ENCODE measurements around the gene PPM1L.

Gene PPM1L

DNA sequence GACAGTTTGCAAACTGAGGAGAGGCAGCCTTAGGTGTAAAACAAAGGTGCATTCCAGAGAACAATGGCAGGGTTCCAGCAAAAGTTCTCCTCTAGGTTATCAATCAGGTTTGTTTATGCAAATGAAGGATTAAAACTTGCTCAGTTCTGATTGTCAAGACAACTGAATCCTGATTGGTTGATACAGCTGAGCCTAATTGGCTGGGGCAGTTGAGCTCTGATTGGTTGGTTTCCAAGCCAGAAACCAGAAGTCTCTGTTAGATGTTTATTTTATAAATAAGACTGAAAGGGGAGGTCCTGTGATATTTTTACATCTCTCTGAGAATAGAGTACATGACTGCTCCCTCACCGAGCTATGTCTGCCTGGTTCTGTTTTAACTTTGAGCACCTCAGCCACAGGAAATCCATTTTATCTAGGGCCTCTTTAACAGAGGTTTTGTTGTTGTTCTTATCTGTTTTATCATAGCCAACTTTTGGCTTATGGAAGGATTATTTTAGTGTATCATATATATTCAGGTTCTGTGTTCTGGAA, 37.8 kb downstream of the PPM1L start:
- Histone ChIP-seq H3K27me3 (ENCODE audit: insufficient read depth, low read length) (no peaks in the 10 kb centered on the region), H3K36me3 (ENCODE audit: insufficient read depth, low read depth, low read length) (no peaks in the 10 kb centered on the region), H3K27ac (ENCODE audit: low read length) (no peak overlapping the region), H3K9ac (ENCODE audit: low read depth, low read length) (no peak overlapping the region), H3K4me3 (ENCODE audit: low read length) (no peak overlapping the region), H3K4me1 (ENCODE audit: insufficient read depth, low read length) (peaks cover 21% of the 10 kb centered on the region), H3K9me3 (ENCODE audit: insufficient read depth, low read depth, low read length) (no peaks in the 10 kb centered on the region)

DNA sequence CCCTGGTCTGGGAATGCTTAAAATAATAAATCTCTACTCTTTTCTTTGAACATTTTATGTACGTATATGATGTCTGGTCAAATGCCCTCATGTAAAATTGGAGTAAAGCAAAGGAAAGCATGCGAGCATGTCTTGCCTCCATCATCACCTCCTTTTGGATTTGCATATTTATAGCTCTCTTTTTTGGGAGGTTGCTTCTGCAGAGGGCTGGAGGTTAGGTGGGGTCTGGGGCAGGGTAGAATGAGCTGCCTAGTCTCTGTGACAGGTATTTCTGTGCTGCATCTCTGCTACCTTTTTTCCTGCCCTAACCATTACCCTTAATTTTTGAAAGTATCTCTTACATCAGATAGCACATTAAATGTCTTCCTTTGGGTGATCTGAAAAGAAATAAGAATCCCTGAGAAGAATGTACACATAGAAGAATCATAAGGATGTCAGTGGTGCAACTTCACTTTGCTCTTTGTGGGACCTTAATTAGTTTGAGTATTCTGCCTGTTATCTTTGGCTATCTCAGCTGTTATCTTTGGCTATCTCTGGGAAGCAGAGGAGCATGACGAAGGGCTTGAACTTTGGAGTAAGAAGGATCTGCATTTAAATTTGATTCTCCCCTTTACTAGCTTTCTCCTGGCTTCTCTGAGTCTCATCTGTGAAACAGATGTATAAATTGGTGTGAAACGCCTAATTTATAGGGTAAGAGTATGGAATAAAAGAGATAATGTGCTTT, 40.2 kb downstream of the PPM1L start:
- H3K4me3 ChIP-seq (ENCODE audit: low read length) = no peak overlapping the region
- no peaks in the 10 kb centered on the region for H3K9me3 ChIP-seq (ENCODE audit: insufficient read depth, low read depth, low read length)
- H3K9ac ChIP-seq (ENCODE audit: low read depth, low read length) = no peak overlapping the region
- H3K27ac ChIP-seq (ENCODE audit: low read length) = no peak overlapping the region
- no peaks in the 10 kb centered on the region for H3K36me3 ChIP-seq (ENCODE audit: insufficient read depth, low read depth, low read length)
- peaks cover 14% of the 10 kb centered on the region for H3K4me1 ChIP-seq (ENCODE audit: insufficient read depth, low read length)
- no peaks in the 10 kb centered on the region for H3K27me3 ChIP-seq (ENCODE audit: insufficient read depth, low read length)

DNA sequence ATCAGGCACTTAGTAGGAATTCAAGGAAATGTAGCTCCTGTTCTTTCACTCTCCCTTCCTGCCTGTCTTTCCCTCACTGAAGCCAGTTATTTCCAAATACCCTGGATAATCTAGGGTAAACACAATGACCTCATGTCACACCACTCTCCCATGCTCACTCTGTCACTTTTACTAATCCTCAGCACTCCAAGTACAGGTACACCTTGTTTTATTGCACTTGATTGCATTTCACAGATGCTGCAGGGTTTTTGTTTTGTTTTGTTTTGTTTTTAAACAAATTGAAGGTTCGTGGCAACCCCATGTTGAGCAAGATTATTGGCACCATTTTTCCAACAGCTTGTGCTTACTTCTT, 40.8 kb downstream of the PPM1L start:
- Histone ChIP-seq H3K9me3 (ENCODE audit: insufficient read depth, low read depth, low read length) (no peaks in the 10 kb centered on the region), H3K9ac (ENCODE audit: low read depth, low read length) (no peak overlapping the region), H3K27me3 (ENCODE audit: insufficient read depth, low read length) (no peaks in the 10 kb centered on the region), H3K4me3 (ENCODE audit: low read length) (no peak overlapping the region), H3K4me1 (ENCODE audit: insufficient read depth, low read length) (peaks cover 14% of the 10 kb centered on the region), H3K27ac (ENCODE audit: low read length) (no peak overlapping the region), H3K36me3 (ENCODE audit: insufficient read depth, low read depth, low read length) (no peaks in the 10 kb centered on the region)

DNA sequence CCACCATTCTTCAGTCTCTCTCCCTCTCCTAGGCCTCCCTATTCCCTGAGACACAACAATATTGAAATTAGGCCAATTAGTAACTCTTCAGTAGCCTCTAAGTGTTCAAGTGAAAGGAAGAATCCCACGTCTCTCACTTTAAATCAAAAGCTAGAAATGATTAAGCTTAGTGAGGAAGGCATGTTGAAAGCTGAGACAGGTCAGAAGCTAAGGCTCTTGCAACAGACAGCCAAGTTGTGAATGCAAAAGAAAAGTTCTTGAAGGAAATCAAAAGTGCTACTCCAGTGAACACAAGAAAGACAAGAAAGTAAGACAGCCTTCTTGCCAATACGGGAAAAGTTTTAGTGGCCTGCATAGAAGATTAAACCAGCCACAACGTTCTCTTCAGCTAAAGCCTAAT, 41.3 kb downstream of the PPM1L start:
- Histone ChIP-seq H3K36me3 (ENCODE audit: insufficient read depth, low read depth, low read length) (no peaks in the 10 kb centered on the region), H3K9ac (ENCODE audit: low read depth, low read length) (no peak overlapping the region), H3K4me1 (ENCODE audit: insufficient read depth, low read length) (peaks cover 14% of the 10 kb centered on the region), H3K9me3 (ENCODE audit: insufficient read depth, low read depth, low read length) (no peaks in the 10 kb centered on the region), H3K27ac (ENCODE audit: low read length) (no peak overlapping the region), H3K4me3 (ENCODE audit: low read length) (no peak overlapping the region), H3K27me3 (ENCODE audit: insufficient read depth, low read length) (no peaks in the 10 kb centered on the region)

DNA sequence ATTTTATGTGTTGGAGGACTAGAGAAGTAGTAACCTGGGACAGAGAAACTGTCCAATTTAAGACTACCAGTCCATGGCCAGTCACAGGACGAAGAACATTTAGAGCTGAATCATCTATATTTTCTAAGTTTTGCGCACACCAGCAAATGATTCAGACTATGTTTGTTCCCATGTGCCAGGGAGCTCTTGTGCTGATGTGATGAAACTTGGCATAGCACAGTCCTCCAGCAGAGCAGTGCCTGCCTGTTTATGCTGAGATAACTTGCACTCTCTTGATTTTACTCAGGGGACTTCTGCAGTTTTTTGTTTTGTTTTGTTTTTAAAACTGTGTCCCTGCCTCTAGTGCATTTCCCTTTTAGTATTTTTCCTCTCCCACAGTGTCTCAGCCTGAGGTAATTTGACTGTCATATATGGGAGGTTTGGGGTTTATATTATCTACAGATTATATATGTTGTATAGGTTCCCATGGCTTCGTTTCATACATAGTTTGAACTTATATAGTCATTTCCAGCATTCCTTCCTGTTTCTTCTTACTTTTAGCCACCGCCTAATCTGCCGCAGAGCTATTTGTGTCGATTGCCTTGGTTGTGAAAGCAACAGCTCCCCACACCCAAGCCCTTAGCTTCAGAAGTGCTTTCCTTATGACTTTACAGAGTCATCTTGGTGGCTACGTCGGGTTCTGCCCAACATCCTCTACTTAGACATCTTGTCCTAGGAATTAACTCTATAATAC, 45.5 kb downstream of the PPM1L start:
- Histone ChIP-seq H3K4me3 (ENCODE audit: low read length) (no peak overlapping the region), H3K4me1 (ENCODE audit: insufficient read depth, low read length) (peaks cover 7% of the 10 kb centered on the region; the same call in 1 of the 2 replicates), H3K36me3 (ENCODE audit: insufficient read depth, low read depth, low read length) (no peaks in the 10 kb centered on the region), H3K9me3 (ENCODE audit: insufficient read depth, low read depth, low read length) (no peaks in the 10 kb centered on the region), H3K27ac (ENCODE audit: low read length) (no peak overlapping the region), H3K9ac (ENCODE audit: low read depth, low read length) (no peak overlapping the region), H3K27me3 (ENCODE audit: insufficient read depth, low read length) (no peaks in the 10 kb centered on the region)

DNA sequence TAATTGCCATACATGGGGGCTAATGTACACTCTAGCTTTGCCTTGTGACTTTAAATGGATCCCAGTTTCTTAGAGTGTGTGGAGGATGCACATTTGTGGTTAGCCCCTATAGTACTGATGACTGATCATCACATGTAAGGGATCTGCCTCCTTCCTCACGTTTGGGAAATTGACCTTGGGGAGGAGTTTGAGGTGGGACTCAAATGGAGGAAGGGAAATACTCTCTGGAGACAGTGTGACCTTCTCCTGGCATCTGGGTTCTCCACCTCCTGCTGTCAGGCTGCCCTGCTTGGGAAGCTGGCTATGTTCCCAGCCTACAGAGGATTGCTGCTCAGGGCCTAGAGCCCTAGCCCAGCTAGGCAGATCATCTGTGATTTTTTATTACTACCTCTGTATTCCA, 48.7 kb downstream of the PPM1L start:
- Histone ChIP-seq H3K9ac (ENCODE audit: low read depth, low read length) (no peak overlapping the region), H3K36me3 (ENCODE audit: insufficient read depth, low read depth, low read length) (no peaks in the 10 kb centered on the region), H3K27me3 (ENCODE audit: insufficient read depth, low read length) (no peaks in the 10 kb centered on the region), H3K4me3 (ENCODE audit: low read length) (no peak overlapping the region), H3K27ac (ENCODE audit: low read length) (no peak overlapping the region), H3K9me3 (ENCODE audit: insufficient read depth, low read depth, low read length) (no peaks in the 10 kb centered on the region), H3K4me1 (ENCODE audit: insufficient read depth, low read length) (no peaks in the 10 kb centered on the region)

DNA sequence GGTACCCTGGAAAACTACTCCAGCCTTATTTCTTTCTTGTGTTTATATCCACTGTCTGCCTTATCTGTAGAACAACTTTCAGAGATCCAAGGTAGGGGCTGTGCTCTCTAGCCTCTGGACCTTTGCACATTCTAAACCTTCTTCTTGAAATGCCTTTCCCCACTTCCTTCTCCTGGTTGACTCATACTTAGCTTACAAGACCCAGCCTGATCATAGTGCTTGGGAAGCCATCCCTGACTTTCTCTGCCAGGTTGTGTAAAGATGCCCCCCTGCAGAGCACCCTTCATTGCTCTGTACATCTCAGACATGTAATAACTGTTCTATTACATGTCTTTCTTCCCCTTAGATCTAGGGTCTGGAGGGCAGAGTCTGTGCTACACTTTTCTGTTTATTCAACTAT, 50.1 kb downstream of the PPM1L start:
- Histone ChIP-seq H3K9me3 (ENCODE audit: insufficient read depth, low read depth, low read length) (no peaks in the 10 kb centered on the region), H3K9ac (ENCODE audit: low read depth, low read length) (no peak overlapping the region), H3K4me1 (ENCODE audit: insufficient read depth, low read length) (no peaks in the 10 kb centered on the region), H3K27ac (ENCODE audit: low read length) (no peak overlapping the region), H3K27me3 (ENCODE audit: insufficient read depth, low read length) (no peaks in the 10 kb centered on the region), H3K4me3 (ENCODE audit: low read length) (no peak overlapping the region), H3K36me3 (ENCODE audit: insufficient read depth, low read depth, low read length) (no peaks in the 10 kb centered on the region)

DNA sequence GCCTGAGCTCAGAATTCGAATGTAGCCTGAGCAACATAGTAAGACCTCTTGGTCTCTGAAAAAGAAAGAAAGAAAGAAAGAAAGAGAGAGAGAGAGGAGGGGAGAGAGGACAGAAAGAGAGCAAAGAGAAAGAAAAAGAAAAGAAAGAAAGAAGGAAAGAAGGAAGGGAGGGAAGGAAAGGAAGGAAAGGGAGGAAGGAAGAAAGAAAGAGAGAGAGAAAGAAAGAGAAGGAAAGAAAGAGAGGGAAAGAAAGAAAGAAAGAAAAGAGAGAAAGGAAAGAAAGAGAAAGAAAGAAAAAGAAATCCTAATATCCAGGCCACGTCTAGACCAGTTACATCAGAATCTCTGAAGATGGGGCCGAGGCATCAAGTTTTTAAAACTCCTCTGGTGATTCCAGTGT, 50.7 kb downstream of the PPM1L start:
- H3K27me3 ChIP-seq (ENCODE audit: insufficient read depth, low read length) = no peaks in the 10 kb centered on the region
- no peak overlapping the region for H3K9ac ChIP-seq (ENCODE audit: low read depth, low read length)
- H3K36me3 ChIP-seq (ENCODE audit: insufficient read depth, low read depth, low read length) = no peaks in the 10 kb centered on the region
- no peak overlapping the region for H3K4me3 ChIP-seq (ENCODE audit: low read length)
- H3K27ac ChIP-seq (ENCODE audit: low read length) = no peak overlapping the region
- no peaks in the 10 kb centered on the region for H3K9me3 ChIP-seq (ENCODE audit: insufficient read depth, low read depth, low read length)
- H3K4me1 ChIP-seq (ENCODE audit: insufficient read depth, low read length) = no peaks in the 10 kb centered on the region

DNA sequence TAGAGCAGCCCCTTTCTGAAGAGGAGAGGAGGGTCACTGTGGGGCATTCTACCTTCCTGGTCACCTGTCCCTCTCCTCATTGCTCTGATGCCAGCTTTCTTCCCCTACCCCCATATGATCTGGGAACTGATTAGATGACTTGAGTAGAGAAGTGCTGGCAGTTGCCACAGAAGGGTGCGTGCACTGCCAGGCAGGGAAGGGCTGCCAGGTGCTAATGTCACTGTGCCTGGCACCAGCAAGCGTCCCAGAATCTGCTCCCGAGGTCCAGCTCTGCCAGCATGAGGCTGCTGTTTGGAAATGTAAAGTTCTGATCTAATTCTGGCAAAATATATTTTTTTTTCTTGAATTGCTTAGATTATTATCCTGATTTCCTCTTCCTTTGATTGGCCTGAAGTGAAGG, 52.8 kb downstream of the PPM1L start:
- Histone ChIP-seq H3K9me3 (ENCODE audit: insufficient read depth, low read depth, low read length) (no peaks in the 10 kb centered on the region), H3K27me3 (ENCODE audit: insufficient read depth, low read length) (no peaks in the 10 kb centered on the region), H3K27ac (ENCODE audit: low read length) (no peak overlapping the region), H3K4me3 (ENCODE audit: low read length) (no peak overlapping the region), H3K36me3 (ENCODE audit: insufficient read depth, low read depth, low read length) (no peaks in the 10 kb centered on the region), H3K9ac (ENCODE audit: low read depth, low read length) (no peak overlapping the region), H3K4me1 (ENCODE audit: insufficient read depth, low read length) (no peaks in the 10 kb centered on the region)

DNA sequence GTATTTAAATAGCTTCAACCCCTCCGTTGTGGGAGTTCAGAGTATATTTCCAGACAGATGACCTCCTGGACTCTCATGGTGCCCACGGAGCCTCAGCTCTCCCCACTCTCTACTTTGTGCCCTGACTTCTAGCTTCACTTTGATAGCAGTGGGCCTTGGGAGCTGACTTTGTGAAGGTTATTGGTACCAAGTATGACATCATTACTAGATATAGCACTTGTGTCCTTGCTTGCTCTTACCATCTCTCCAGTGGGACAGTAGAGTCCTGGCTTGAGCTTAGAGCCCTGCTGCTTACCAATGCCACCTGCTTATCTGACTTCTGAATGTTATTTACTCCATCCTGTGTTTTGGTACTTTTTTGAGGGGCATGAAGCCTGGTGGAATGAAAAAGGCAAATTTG, 53.4 kb downstream of the PPM1L start:
- Histone ChIP-seq H3K4me3 (ENCODE audit: low read length) (no peak overlapping the region), H3K9me3 (ENCODE audit: insufficient read depth, low read depth, low read length) (no peaks in the 10 kb centered on the region), H3K9ac (ENCODE audit: low read depth, low read length) (no peak overlapping the region), H3K36me3 (ENCODE audit: insufficient read depth, low read depth, low read length) (no peaks in the 10 kb centered on the region), H3K4me1 (ENCODE audit: insufficient read depth, low read length) (no peaks in the 10 kb centered on the region), H3K27me3 (ENCODE audit: insufficient read depth, low read length) (no peaks in the 10 kb centered on the region), H3K27ac (ENCODE audit: low read length) (no peak overlapping the region)

DNA sequence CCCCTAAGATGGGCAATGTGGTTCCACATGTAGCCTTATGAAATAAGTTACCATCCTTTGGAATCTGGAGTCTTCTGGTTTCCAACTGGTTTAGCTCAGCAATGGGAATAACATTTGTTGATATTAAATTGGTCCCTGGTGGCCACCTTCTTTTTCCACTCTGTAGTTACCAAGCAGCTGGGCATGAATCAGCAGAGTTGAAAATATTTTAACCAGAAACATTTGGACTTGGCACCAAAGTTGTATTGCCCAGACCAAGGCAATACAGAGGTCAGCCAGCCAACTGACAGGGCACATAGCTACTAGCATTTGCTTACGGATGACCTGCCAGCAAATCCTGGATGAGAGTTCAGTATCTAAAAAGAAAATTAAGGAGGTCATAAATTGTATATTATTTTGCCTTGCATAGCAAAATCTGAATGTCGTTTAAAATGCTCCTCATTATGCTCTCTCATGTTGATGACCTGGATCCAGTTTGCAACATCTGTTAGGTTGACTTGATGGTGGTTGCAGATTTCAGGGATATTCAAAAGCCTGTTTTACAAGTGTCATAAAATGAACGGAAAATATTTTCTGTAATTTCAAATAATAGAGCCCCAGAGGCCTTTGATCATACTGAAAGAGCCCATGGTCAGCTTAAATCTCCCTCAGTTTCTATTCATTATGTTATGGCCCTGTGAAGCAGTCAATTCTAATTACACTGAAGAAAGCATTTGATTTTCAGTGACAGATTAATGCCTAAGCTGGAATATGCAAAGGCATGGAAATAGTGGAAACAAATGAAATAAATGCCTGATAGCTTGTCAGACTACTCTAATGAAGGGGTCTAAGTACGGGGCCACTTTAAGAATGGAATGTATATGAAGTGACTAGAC, 54.6 kb downstream of the PPM1L start:
- Histone ChIP-seq H3K4me3 (ENCODE audit: low read length) (no peak overlapping the region), H3K27me3 (ENCODE audit: insufficient read depth, low read length) (no peaks in the 10 kb centered on the region), H3K36me3 (ENCODE audit: insufficient read depth, low read depth, low read length) (no peaks in the 10 kb centered on the region), H3K4me1 (ENCODE audit: insufficient read depth, low read length) (peaks cover 6% of the 10 kb centered on the region; the same call in 1 of the 2 replicates), H3K27ac (ENCODE audit: low read length) (no peak overlapping the region), H3K9me3 (ENCODE audit: insufficient read depth, low read depth, low read length) (no peaks in the 10 kb centered on the region), H3K9ac (ENCODE audit: low read depth, low read length) (no peak overlapping the region)
